ENCODE measurements around the gene CASQ1. TPM values are rescaled to one million over a fixed set of nuclear protein-coding genes. Genes with fewer than 3 reads are reported as not detected.

Gene CASQ1
- total RNA-seq, 1 donor: 0.36 TPM

DNA sequence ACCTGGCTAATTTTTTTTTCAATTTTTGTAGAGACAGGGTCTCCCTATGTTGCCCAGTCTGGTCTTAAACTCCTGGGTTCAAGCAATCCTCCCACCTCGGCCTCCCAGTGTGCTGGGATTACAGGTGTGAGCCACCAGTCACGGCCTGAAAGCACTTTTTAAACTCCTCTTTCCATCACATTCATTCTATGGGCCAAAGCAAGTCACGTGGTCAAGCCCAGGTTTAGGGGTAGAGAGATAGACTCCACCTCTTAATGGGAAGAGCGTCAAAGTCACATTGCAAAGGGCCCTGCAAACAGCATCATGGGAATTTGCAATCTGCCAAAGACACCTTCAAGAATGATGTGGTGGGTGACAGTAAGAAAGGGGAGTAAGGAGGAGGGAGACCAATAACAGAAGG, 31.8 kb upstream of the CASQ1 start:
- Histone ChIP-seq H2AFZ (ENCODE audit: low read length) (no peak overlapping the region), H3K4me2 (ENCODE audit: insufficient read depth, low read length) (no peak overlapping the region), H3K9me3 (ENCODE audit: low read depth, low read length) (no peaks in the 10 kb centered on the region), H3K4me3 (ENCODE audit: insufficient read depth, low read length) (no peak overlapping the region), H3K36me3 (ENCODE audit: insufficient read depth, low read length) (no peaks in the 10 kb centered on the region), H3K4me1 (ENCODE audit: insufficient read depth, low read length) (no peaks in the 10 kb centered on the region), H3K79me2 (ENCODE audit: insufficient read depth, low read length) (no peaks in the 10 kb centered on the region), H3K27ac (ENCODE audit: low read depth, low read length) (no peak overlapping the region), H3K27me3 (ENCODE audit: insufficient read depth, low read length) (peaks cover 2% of the 10 kb centered on the region), H4K20me1 (ENCODE audit: insufficient read depth, low read length) (no peaks in the 10 kb centered on the region)
- no peak for DNase-seq (ENCODE audit: insufficient read length, low spot score, missing footprints)
- TF ChIP-seq, protein P1, sequence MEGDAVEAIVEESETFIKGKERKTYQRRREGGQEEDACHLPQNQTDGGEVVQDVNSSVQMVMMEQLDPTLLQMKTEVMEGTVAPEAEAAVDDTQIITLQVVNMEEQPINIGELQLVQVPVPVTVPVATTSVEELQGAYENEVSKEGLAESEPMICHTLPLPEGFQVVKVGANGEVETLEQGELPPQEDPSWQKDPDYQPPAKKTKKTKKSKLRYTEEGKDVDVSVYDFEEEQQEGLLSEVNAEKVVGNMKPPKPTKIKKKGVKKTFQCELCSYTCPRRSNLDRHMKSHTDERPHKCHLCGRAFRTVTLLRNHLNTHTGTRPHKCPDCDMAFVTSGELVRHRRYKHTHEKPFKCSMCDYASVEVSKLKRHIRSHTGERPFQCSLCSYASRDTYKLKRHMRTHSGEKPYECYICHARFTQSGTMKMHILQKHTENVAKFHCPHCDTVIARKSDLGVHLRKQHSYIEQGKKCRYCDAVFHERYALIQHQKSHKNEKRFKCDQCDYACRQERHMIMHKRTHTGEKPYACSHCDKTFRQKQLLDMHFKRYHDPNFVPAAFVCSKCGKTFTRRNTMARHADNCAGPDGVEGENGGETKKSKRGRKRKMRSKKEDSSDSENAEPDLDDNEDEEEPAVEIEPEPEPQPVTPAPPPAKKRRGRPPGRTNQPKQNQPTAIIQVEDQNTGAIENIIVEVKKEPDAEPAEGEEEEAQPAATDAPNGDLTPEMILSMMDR (IDR thresholded peaks at IDR 0.05; ENCODE audit: extremely low read depth, low read depth, low read length): no peak

DNA sequence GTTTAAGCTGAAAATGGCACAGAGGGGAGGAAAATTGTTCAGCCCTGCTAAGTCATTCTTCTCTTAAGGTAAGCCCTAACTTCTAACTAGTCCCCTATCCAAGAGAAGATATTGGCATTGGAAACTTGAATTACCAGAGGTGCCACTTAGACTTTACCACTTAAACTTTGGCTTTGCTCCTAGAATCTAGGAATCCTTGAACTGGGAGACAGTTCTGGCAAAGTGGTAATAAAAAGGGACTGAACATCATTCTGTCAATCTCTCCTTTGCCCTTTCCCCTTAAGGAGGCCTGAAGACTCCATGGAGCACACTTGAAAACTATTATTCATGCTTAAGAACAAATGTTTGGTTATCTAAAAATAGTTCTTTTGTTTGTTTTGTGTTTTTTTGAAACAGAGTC, 30.5 kb upstream of the CASQ1 start:
- H2AFZ ChIP-seq (ENCODE audit: low read length): no peak overlapping the region
- no peak for DNase-seq (ENCODE audit: insufficient read length, low spot score, missing footprints)
- H3K36me3 ChIP-seq (ENCODE audit: insufficient read depth, low read length): no peaks in the 10 kb centered on the region
- no peak overlapping the region for H3K27ac ChIP-seq (ENCODE audit: low read depth, low read length)
- no peaks in the 10 kb centered on the region for H4K20me1 ChIP-seq (ENCODE audit: insufficient read depth, low read length)
- no peaks in the 10 kb centered on the region for H3K79me2 ChIP-seq (ENCODE audit: insufficient read depth, low read length)
- H3K4me1 ChIP-seq (ENCODE audit: insufficient read depth, low read length): no peaks in the 10 kb centered on the region
- peaks cover 2% of the 10 kb centered on the region for H3K27me3 ChIP-seq (ENCODE audit: insufficient read depth, low read length)
- H3K4me2 ChIP-seq (ENCODE audit: insufficient read depth, low read length): no peak overlapping the region
- H3K9me3 ChIP-seq (ENCODE audit: low read depth, low read length): no peaks in the 10 kb centered on the region
- no peak overlapping the region for H3K4me3 ChIP-seq (ENCODE audit: insufficient read depth, low read length)
- TF ChIP-seq, protein P1 (IDR thresholded peaks at IDR 0.05; ENCODE audit: extremely low read depth, low read depth, low read length): no peak

DNA sequence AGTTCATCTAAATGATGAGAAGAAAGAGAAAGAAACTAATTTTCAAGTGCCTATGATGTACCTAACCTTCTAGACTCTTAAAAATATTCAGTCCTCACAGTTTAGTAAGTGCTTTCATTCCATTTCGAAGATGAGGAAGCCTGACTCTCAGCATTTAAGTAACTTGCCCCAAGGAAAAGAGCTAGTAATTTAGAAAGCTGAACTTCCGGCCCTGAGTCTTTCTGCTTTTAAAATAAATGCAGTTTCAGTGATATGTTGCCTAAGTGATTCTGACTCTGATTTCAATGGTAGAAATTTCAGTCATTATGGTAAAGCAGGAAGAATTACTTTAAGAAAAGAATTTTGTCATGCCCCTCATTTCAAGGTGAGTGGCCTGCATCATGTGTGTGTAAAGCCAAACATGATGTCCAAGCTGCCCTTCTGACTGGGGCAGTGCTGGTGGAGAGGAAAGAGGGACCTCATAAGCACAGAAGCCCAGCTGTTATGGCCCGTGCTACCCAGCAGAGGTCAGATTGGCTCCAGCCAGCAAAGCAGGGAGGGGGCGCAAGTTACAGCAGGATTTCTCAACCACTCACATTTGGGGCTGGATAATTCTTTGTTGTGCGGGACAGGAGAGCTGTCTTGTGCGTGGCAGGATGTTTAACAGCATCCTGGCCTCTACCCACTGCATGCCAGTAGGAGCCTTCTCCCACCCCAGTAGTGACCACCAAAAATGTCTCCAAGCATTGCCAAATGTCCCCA, 28.2 kb upstream of the CASQ1 start:
- Histone ChIP-seq H4K20me1 (ENCODE audit: insufficient read depth, low read length) (no peaks in the 10 kb centered on the region), H3K9me3 (ENCODE audit: low read depth, low read length) (no peaks in the 10 kb centered on the region), H2AFZ (ENCODE audit: low read length) (no peak overlapping the region), H3K4me1 (ENCODE audit: insufficient read depth, low read length) (no peaks in the 10 kb centered on the region), H3K27ac (ENCODE audit: low read depth, low read length) (no peak overlapping the region), H3K36me3 (ENCODE audit: insufficient read depth, low read length) (no peaks in the 10 kb centered on the region), H3K4me3 (ENCODE audit: insufficient read depth, low read length) (no peak overlapping the region), H3K79me2 (ENCODE audit: insufficient read depth, low read length) (no peaks in the 10 kb centered on the region), H3K4me2 (ENCODE audit: insufficient read depth, low read length) (no peak overlapping the region), H3K27me3 (ENCODE audit: insufficient read depth, low read length) (peaks cover 11% of the 10 kb centered on the region)
- TF ChIP-seq, protein P1 (IDR thresholded peaks at IDR 0.05; ENCODE audit: extremely low read depth, low read depth, low read length): peak; percentile 64
- DNase-seq (ENCODE audit: insufficient read length, low spot score, missing footprints): no peak

DNA sequence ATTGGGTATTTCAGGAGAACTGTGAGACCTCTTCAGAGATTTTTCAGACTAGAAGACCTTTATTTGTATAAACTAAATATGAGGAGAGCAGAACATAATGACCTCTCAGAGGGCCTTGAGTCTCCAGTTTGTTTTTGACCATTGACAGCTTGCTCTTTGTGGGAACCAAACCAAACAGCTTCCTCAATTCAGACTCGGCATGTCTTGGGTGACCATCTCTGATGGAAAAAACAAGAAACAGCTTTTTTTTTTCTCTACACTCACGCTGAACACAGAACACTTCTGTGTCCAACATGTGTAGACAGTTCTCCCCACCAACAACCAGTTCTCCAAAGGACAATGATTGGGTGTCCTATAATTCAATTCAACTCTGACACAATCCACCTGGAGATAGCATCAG, 27.4 kb upstream of the CASQ1 start:
- H3K27ac ChIP-seq (ENCODE audit: low read depth, low read length): no peak overlapping the region
- no peaks in the 10 kb centered on the region for H3K36me3 ChIP-seq (ENCODE audit: insufficient read depth, low read length)
- no peak for DNase-seq (ENCODE audit: insufficient read length, low spot score, missing footprints)
- no peak overlapping the region for H2AFZ ChIP-seq (ENCODE audit: low read length)
- no peak overlapping the region for H3K4me2 ChIP-seq (ENCODE audit: insufficient read depth, low read length)
- no peaks in the 10 kb centered on the region for H4K20me1 ChIP-seq (ENCODE audit: insufficient read depth, low read length)
- peaks cover 2% of the 10 kb centered on the region for H3K4me1 ChIP-seq (ENCODE audit: insufficient read depth, low read length)
- H3K4me3 ChIP-seq (ENCODE audit: insufficient read depth, low read length): no peak overlapping the region
- H3K27me3 ChIP-seq (ENCODE audit: insufficient read depth, low read length): peaks cover 11% of the 10 kb centered on the region
- TF ChIP-seq, protein P1 (IDR thresholded peaks at IDR 0.05; ENCODE audit: extremely low read depth, low read depth, low read length): no peak
- no peaks in the 10 kb centered on the region for H3K9me3 ChIP-seq (ENCODE audit: low read depth, low read length)
- H3K79me2 ChIP-seq (ENCODE audit: insufficient read depth, low read length): no peaks in the 10 kb centered on the region
